HG02763 (cell line): Measurements from ENCODE around the gene RNLS.
A peak's percentile ranks its signal among the peaks of the same experiment; 100 is the strongest.
"Not testable (repeated sequence)": the region's sequence is repeated elsewhere in the genome, so short reads cannot be mapped to it uniquely, and the experiment has no call there.

Experiments used
- ATAC-seq: cut with Tn5 transposase; IDR thresholded peaks from one replicate; pipeline ENCODE4 v1.9.1; 2021; ENCODE audit warnings: mild to moderate bottlenecking, moderate library complexity; ENCODE audit not compliant: unreplicated experiment

Gene RNLS

DNA sequence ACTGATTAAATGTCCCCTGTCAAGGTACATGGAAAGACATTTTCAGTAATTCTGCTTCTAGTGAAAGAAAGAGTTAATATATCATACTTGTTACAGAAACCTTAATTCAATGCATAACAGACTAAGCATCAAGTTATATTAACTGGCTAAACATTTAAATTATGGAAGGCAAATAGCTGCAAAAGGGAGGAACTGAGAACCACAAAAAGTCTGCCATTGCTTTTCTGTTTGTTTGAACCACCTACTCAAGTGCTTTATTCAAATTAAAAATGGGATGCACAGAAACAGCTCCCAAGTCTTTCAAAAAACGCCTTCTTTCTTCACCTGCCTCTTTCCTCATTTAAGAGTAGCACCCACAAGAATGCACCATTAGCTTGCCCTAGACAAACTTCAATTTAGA lies 271.9 kb downstream of the RNLS start:
- no peak for ATAC-seq

DNA sequence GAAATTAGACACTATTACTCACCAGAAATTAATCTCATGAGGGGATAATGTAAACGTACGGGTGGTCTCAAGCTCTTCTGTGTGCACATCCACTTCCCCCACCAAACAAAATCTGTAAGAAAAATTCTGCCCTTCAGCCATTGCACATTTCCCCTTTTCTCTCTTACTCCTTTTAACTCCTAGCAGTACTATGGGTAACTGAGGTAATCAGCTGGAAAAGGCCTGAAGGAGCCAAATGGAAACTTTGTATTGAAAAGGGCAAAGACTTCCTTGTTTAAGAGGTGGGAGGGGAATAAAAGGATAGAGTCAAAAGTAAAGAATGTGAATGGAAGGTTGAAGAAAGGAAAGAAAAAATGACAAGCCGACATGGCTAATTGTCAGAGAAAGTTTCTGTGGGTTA lies 273.8 kb downstream of the RNLS start:
- no peak for ATAC-seq

DNA sequence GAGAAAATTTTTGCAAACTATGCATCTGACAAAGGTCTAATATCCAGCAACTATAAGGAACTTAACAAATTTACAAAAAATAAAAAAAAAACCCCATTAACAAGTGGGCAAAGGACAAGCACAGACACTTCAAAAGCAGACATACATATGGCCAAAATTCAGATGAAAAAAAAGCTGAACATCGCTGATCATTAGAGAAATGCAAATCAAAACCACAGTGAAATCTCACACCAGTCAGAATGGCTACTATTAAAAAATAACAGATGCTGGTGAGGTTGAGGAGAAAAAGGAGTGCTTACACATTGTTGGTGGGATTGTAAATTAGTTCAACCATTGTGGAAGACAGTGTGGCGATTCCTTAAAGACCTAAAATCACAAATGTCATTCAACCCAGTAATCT lies 274.8 kb downstream of the RNLS start:
- ATAC-seq: not testable (repeated sequence)

DNA sequence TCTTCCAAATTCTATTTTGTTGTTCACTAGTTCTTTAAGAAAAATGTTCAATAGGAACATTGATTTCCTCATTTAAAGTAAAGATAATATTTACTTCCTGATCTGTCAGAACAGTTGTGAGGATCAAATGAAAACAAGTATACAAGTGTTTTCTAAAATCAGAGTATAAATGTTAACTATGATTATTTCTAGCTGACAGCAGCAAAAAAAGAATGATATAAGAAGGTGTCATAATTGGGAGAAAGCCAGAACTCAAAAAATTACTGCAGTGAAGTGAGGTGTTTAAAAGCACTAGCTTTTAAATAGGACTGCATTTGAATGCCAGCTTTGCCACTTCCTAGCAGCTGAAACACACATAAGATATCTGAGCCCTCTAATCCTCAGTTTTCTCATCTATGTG lies 283.3 kb downstream of the RNLS start:
- ATAC-seq: no peak

DNA sequence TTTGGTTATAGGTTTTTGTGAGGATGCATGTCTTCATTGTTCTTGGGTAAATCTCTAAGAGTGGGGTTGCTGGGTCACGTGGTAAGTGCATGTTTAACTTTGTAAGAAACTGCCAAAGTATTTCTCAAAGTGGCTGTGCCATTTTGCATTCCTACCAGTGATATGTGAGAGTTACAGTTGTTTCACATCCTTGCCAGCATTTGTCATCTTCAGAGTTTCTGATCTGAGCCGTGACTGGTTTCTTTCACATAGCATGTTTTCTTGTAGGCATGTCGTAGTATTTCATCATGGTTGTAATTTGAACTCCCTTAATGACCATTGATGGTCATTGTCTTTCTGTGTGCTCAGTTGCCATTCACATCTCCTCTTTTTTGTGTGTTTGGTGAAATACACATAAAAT lies 286.0 kb downstream of the RNLS start:
- no peak for ATAC-seq

DNA sequence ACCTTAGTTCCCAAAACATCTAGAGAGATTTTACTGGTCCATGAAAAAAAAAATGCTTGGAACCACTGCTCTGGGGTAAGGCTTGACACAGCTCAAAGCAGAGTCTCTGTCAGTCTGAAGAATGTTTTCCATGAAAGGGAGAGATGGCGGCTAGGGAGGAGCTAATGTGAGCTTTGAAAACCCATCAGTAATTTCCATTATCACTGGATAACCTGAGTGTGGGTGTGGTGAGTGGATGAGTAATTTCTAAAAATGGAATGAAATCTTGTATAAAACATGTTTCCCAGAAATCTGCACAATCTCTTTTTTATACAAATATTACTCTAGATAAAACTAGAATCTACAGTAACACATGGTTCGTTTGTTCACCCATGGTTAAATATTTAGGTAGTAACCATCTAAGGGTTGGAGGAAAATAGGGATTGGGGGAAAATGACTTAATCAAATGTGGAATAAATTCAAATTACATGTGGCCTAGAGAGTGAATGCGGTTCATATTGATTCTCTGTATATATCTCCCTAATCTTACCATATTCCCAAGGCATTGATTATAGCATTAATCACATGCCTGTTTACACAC lies 289.4 kb downstream of the RNLS start:
- no peak for ATAC-seq

DNA sequence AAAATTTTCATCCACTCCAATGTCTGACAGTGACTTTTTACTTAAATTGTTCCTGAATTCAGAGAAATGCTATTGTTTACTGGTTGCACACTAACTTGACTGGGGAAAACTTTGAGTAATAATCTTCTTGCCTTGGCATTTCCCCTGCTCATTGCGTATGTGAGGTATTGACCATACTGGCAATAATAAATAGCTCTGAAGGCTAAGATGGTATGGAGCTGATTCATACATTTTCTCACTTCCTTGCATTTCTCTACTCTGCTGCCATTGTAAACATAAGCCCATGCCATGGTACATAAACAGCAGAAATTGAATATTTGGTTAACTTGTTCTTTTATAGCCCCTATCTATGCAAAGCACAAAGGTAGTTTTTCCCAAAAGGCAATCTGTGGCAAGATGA lies 290.0 kb downstream of the RNLS start:
- no peak for ATAC-seq

DNA sequence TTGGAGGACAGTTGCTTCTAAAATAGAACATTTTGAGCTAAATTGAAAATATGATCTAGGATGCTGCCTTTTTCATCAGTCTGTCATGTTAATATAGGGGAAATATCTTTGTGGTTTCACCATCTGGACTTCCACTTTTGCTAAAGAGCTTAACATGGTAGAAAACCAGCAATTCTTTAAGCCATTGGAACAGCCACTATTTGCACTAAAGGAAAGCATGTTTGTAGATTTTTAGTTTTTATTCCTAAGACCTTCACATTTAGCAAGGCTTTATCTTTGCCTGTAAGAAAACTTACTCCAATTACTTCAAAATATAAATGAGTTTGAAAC lies 291.0 kb downstream of the RNLS start:
- no peak for ATAC-seq

DNA sequence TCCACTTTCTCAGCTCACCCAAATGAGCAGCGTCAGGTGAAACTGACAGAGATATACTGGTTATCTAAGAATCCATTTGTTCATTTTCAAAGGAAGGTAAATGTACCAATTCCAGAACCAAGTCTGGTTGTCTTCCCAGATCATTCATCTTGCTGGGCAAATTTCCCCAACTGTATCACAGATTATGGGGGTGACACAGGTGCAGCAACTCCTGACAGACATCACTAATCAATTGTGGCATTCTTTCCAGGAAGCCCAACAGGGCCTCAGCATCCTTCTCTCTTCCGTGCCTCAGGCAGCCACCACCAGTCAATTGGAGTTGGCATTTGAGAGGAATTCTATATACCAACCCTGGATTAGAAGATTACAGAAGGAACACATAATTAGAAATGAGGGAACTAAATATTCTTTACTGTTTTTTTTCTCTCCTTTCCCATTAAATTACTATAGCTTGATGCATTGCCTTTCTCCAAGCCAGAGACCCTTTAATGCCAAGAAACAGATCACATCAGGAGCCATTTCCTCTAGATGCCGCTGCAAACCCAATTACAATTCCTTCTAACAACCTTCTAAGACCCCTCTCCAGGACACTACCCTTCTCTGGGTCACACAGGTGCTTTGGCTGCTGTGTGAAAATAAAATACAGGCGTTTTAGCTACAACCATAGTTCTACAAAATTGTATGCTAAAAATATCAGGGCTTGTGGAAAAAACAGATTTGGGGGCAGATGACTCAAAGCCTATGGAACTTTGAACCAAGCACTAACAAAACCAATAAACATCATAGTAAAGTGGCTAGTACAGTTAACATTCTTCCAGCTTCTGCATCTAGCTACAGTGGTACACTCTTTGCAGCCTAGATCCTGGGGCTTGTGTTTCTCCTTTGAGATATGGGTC lies 291.6 kb downstream of the RNLS start:
- ATAC-seq: no peak

DNA sequence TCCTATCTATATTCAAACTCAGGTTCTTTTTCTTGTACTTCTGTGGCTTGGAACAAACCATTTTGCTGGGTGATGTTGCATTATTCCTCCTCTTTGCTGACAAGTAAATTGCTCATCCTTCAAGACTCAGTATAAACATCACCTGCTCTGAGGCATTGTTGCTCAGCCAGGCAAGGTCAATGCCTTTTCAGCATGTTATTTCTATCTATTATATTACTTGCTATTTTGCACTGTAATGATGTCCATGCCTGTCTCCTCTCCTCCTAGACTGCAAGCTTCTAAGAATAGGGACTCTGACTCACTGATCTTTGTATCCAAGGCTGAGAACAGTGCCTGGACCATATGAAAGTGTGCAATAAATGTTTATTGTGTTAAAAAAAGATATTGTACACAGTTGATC lies 293.8 kb downstream of the RNLS start:
- no peak for ATAC-seq

DNA sequence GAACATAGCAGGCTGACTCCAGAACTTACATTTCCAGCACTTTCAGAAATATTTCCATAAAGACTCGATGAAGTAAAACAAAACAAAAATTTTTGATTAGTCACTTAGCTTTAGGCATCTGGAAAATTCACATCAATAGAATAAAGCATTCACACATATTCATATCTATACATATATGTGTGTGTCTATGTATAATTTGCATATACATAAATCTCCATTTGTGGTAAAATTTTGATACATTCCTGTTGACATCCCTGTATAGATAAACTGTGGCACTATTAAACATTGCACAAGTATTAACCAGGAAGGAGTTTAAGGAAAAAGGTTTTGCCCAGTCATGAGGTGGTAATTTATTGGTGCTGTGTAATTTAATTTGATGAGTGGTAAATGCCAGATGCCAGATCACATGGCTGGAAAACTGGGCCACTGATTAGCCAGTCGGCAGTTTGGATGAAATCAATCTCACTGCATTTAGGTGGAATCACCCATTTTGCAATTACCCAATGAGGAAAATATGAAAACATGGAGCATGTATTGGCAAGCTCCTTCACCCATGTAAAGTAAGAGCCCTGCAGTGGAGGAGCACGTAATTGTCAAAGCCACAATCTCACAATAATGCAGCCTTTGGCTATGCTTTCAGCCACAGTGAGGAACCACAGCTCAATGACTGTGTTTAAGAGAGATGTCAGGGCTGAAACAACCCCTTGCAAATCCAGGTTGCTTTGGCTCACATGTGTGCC lies 294.6 kb downstream of the RNLS start:
- ATAC-seq: peak; percentile 54

DNA sequence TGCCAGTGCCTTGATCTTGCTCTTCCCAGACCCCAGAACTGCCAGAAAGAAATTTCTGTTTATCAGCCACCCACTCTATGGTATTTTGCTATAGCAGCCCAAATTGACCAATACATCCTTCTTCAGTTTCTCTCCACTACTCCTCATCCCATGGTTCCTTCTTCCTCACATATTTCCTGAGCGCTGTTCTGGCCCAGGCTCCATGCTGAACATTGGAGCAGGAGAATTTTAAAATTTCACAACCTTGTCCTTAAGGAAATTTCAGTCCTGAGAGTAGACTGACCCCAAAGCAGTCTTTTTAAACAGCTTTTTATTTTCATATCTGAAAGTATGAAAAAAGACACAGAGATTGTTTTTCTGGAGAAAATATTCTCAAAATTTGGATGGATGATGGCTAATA lies 297.1 kb downstream of the RNLS start:
- ATAC-seq: no peak

DNA sequence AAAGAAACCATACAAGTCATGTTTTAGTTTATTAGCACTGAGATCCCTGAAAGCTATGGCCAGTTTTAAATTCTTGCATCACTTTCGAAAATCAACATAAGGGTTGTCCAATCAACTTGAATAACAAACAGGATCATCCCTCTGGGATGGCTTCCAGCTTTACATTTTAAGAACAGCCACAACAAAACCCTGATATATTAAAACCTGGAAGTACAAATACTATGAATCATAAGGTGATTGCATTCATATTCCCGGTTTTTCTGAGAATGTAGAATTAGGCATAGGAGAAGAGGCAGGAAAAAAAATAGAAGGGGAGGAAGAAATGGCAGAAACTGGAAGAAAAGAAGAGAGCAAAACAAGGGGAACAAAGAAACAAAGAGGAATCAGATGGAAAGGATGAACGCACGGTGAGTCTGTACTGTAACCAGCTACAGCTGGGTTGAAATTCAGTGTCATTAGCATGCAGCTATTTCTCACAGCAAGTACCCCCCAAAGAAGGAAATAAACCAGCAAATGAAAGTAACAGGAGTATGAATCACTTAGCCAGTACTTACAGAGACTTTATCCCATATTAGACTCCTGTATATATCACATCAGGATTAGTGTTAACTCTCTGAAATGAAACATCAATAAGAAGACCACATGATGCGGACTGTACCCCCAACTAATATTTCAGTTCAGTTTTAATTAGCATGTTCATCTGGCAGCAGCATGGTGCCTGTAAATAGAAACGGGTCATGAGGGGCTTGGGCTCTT lies 301.3 kb downstream of the RNLS start:
- ATAC-seq: no peak

DNA sequence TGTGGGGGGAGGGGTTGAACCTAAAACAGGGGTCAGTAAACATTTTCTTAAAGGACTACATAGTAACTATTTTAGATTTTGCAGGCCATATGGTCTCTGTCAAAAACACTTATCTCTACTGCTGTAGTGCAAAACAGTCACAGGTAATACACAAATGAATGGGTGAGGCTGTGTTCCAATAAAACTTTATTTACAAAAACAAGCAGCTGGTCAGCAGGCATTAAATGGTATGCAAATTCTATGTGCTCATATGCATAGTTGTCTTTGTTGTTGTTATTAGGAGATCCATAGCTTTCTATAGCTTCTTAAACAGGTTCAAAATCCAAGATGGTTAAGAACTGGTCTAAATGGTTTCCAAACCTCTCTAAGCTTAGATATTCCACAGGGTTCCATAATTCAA lies 302.6 kb downstream of the RNLS start:
- no peak for ATAC-seq

DNA sequence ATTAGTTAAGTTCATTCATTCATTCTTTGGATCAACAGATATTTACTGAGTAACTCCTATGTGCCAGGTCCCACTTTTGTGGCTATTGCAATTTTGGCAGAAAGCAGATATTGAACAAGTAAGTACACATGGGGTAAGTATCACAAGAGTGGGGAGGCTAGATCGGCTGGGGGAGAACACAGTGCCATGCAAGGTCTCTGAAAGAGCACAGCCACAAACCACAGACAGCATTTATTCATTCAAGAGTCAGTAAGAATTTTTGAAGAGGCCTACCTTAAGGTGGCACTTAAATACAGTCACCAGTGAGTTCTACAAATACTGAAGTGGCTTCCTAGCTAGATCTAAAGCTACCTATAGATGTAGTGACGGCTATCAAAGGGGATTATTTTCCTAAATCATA lies 304.2 kb downstream of the RNLS start:
- no peak for ATAC-seq

DNA sequence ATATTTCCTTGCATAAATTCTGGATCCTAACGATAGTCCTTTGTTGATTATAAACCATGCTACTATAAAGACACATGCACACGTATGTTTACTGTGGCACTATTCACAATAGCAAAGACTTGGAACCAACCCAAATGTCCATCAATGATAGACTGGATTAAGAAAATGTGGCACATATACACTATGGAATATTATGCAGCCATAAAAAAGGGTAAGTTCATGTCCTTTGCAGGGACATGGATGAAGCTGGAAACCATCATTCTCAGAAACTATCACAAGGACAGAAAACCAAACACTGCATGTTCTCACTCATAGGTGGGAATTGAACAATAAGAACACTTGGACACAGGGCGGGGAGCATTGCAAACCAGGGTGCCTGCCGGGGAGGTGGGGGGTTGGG lies 306.2 kb downstream of the RNLS start:
- not testable (repeated sequence) for ATAC-seq

DNA sequence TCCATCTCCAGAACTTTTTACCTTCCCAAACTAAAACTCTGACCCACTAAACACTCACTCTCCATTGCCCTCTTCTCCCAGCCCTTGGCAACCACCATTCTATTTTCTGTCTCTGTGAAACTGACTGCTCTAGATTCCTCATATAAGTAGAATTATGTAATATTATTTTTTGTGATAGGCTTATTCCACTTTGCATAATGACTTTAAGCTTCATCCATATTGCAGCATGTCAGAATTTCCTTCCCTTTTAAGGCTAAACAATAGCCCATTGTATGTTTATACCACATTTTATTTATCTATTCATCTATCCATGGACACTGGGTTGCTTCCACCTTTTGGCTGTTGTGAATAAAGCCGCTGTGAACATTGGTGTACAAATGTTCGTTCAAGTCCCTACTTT lies 308.8 kb downstream of the RNLS start:
- ATAC-seq: no peak

DNA sequence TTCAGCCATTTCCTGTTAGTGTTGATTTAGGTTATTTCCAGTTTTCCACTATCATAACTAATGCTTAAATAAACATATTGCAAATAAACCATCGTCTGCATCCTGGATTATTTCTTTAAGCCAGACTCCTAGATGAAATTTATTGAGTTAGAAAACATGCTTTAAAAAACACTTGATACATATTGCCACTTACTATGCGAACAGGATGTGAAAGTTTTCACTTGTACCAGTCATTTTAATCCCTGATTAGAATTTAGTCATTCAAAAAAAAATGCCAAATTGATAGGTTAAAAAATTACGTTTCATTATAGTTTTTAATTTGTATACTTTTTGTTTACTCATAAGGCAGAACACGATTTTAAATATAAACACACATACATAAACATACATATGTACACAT lies 309.6 kb downstream of the RNLS start:
- ATAC-seq: no peak

DNA sequence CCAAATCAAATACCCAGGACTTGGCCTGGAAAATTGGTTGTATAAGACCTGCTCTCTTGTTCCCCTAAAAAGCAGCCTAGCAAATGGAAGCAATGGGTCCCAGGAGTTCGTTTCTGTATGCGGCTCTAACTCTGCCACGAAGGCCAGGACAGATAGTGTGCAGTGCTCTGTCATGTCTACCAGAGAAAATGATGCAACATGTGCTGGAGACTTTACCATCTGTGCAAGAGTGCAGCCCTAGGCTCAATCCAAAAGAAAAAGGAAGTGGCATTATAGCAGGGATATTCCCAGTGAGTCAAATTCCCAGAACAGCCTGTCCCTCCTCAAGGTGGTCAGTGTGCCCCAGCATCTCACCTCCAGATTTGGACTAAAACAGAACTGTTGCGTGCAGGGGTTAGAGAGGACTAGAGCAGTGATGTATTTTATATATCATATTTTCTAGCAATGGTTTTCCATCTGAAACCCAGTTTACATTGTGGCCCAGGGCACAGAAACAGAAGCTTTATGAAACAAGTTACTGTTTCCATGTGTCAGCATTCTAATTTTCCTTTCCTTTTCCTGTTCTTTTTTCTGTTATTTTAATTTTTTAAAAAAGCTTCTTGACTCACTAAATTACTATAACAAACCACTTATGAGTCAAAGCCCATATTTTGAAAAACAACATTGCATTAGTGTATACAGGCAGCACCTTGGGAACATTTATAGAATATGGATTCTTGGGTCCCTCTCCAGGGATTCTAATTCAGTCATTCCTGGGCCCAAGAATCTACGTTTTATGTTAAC lies 311.2 kb downstream of the RNLS start:
- ATAC-seq: peak; percentile 15

DNA sequence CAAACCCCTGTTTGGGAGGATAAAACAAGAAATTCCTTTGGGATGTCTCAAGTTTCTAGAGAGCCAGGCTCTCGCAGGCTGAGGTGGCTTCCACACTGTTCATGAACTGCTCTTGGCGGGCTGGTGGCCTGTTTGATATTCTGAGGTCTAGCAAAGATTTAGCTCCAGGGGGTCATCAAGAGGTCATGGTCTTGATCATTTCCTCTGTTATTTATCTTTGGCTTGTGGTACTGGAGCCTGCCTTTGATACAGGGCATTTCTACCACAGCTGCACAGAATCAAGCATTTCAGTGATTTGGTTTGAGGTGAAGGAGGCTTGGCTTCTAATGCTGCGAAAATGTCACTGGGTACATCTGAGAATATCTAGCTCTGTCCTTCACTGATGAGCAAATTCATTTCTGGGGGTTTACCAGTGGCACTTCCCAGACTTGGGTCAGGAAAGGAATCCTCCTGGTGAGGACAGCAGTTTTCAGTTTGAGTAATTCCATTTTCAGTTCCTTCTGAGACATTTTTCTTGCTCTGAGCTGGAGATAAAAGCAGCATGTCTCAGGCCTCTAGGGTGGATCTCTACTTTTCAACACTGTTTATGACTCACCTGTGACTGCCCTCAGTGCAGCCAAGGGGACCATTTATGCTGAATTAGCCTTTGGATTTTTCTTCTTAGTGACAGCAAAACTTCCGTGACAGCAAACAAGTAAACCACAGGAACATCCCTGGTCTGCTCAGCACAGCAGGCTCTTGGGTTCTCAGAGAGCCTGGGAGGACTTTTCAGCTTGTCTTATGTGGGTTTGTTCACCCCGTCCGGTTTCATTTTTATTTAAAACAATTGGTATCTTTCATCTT lies 312.0 kb downstream of the RNLS start:
- peak; percentile 84 for ATAC-seq
